Astrocyte (in vitro differentiated cells and primary cell): Measurements from ENCODE around the gene RNLS.

Experiments
- EZH2 ChIP-seq: IDR thresholded peaks from 2 replicates; pipeline ENCODE4 v1.6.1; 2012; ENCODE audit warnings: mild to moderate bottlenecking, low read length, inconsistent platforms; ENCODE audit not compliant: insufficient read depth
- TF ChIP-seq, protein P1 (sequence below): IDR thresholded peaks from 2 replicates; pipeline ENCODE4 v1.5.1; 2011; ENCODE audit warnings: low read depth, mild to moderate bottlenecking, inconsistent platforms, low read length, moderate library complexity; ENCODE audit not compliant: insufficient read depth

- TF ChIP-seq EZH2: no peak
- TF ChIP-seq, protein P1, sequence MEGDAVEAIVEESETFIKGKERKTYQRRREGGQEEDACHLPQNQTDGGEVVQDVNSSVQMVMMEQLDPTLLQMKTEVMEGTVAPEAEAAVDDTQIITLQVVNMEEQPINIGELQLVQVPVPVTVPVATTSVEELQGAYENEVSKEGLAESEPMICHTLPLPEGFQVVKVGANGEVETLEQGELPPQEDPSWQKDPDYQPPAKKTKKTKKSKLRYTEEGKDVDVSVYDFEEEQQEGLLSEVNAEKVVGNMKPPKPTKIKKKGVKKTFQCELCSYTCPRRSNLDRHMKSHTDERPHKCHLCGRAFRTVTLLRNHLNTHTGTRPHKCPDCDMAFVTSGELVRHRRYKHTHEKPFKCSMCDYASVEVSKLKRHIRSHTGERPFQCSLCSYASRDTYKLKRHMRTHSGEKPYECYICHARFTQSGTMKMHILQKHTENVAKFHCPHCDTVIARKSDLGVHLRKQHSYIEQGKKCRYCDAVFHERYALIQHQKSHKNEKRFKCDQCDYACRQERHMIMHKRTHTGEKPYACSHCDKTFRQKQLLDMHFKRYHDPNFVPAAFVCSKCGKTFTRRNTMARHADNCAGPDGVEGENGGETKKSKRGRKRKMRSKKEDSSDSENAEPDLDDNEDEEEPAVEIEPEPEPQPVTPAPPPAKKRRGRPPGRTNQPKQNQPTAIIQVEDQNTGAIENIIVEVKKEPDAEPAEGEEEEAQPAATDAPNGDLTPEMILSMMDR: no peak
These were observed 341.6 kb downstream of the RNLS start for GRCh38 chr10:88241501-88241900.
